HG02759 (cell line): Measurements from ENCODE around the gene DNER.

Source experiments
- ATAC-seq: cut with Tn5 transposase; IDR thresholded peaks from one replicate; pipeline ENCODE4 v1.9.1; 2021; ENCODE audit warnings: mild to moderate bottlenecking, moderate library complexity; ENCODE audit not compliant: unreplicated experiment

DNER gene

GRCh38 chr2:229674830-229675530, 39.4 kb downstream of the DNER start:
- no peak for ATAC-seq

GRCh38 chr2:229673676-229674075, 40.7 kb downstream of the DNER start:
- ATAC-seq: no peak

- no peak for ATAC-seq
Observed at GRCh38 chr2:229672021-229672420, 42.3 kb downstream of the DNER start.

- no peak for ATAC-seq
Observed at GRCh38 chr2:229669841-229670240, 44.5 kb downstream of the DNER start.

- ATAC-seq: no peak
Observed at GRCh38 chr2:229666811-229667210, 47.5 kb downstream of the DNER start.

- ATAC-seq: no peak
Observed at GRCh38 chr2:229665158-229665557, 49.2 kb downstream of the DNER start.

- no peak for ATAC-seq
Observed at GRCh38 chr2:229661478-229661877, 52.9 kb downstream of the DNER start.

- no peak for ATAC-seq
Observed at GRCh38 chr2:229660951-229661350, 53.4 kb downstream of the DNER start.

GRCh38 chr2:229660391-229660790, 54.0 kb downstream of the DNER start:
- no peak for ATAC-seq

GRCh38 chr2:229658004-229658403, 56.4 kb downstream of the DNER start:
- ATAC-seq: no peak

- no peak for ATAC-seq
Observed at GRCh38 chr2:229654437-229654836, 59.9 kb downstream of the DNER start.

- ATAC-seq: no peak
Observed at GRCh38 chr2:229653531-229653930, 60.8 kb downstream of the DNER start.

- ATAC-seq: no peak
Observed at GRCh38 chr2:229652796-229653195, 61.6 kb downstream of the DNER start.

GRCh38 chr2:229650901-229651300, 63.5 kb downstream of the DNER start:
- no peak for ATAC-seq

GRCh38 chr2:229650059-229650458, 64.3 kb downstream of the DNER start:
- no peak for ATAC-seq

GRCh38 chr2:229646186-229646723, 68.1 kb downstream of the DNER start:
- no peak for ATAC-seq

GRCh38 chr2:229642371-229642770, 72.0 kb downstream of the DNER start:
- no peak for ATAC-seq

- ATAC-seq: no peak
Observed at GRCh38 chr2:229641676-229642075, 72.7 kb downstream of the DNER start.

- ATAC-seq: no peak
Observed at GRCh38 chr2:229640636-229641035, 73.7 kb downstream of the DNER start.

- no peak for ATAC-seq
Observed at GRCh38 chr2:229636571-229636970, 77.8 kb downstream of the DNER start.

- ATAC-seq: no peak
Observed at GRCh38 chr2:229635371-229635680, 79.0 kb downstream of the DNER start.

GRCh38 chr2:229634601-229635370, 79.6 kb downstream of the DNER start:
- no peak for ATAC-seq
